Muscle of back (tissue), 11 donors: ENCODE data around the gene HOXB3. TPM values are rescaled to one million over a fixed set of nuclear protein-coding genes. Genes with fewer than 3 reads are reported as not detected.

Experiments used
- DNase-seq, 3 donors: peaks; one replicate each; pipeline versions ENCODE4 v3.0.0 to v3.0.0-alpha.2; 2013
- polyA plus RNA-seq, 10 donors: library from polyadenylated mRNA; unstranded; fragments of 120-200 nt; gene quantifications; one replicate each; pipeline ENCODE4 v1.2.1, GENCODE V29; 2013; ENCODE audit not compliant: insufficient read length in 10 of 10

Gene HOXB3
- polyA plus RNA-seq, 10 donors: 10.4 to 39.0 (median 24.4) TPM

DNA sequence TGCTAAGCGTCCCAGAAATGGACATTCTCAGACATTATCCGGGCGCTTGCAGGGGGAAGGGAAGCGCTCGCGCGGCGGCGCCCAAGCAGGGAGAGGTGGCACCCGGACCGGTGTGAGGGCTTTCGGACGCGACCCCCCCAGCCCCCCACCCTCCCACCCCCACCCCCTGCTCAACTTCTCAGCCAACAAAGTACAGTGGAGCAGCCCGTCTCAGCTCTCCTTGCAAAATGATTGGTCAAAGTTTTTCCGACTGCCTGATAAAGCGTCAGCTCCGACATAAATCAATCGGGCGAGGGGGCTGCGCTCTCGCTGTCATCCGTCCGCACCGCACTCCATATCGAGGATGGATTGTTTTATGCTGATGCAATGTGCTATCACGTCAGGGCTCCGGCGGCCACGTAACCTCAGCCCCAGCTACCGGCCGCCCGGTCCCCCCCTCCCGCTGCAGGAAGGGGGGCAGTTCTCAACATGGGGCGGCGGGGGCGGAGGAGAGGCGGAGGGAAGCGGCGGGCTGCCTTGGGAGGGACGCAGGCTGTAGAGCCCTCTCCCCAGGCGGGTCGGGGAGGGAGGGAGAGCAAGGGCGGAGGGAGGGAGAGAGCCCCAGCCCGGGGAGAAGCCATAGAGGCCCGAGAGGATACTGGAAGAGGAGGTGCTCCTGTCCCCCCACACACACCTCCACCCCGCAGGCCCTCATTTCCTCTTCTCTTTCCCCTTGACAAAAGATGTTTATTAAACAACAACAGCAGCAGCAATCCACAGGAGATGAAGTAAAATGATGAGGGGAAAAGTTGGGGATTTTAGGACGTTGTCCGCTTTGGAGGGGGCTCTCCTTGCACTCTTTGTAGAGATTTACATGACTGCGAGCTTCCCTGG is 36.4 kb upstream of the HOXB3 start, which contains the start of gene HOXB9:
Gene HOXB9, minus strand, starts transcription at position 114 of the 873 bp plus-strand sequence. Its CDS starts 89 bp downstream, at position 25.
- DNase-seq: no peak

DNA sequence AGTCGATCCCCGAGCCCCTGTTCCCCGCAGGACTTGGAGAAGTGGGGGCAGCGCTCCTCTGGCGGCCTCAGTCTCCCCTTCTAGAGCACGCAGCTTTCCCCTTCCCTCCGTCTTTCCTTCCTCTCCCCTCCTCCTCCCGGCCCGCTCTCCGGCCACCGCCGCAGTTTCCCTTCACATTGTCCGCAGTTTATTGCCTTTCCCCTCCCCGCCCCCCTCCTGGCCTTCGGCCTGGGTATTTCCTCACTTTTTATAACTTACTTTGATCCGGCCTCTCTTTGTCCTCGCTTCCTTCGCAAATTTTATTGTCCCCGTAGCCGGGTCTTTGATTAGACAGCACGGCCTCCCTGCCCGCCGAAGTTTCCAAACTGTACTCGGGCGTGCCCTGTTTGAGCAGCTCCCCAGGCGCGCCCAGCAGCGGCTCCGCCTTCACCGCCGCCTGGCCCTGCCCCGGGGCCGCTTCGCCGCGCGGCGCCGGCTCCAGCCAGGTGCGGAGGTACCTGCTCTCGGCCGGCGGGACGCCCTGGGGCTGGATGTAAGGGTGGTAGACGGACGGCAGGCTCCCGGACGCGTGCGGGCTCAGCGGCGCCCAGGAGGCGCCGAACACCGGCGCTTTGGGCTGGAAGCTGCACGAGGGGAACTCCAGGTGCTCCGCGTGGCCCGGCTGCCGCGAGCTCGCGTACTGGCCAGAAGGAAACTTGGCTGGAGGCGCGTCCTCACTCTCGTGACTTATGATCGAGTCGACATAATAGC is 35.6 kb upstream of the HOXB3 start:
- DNase-seq: peak in 1 of 3 donors; percentile 62

DNA sequence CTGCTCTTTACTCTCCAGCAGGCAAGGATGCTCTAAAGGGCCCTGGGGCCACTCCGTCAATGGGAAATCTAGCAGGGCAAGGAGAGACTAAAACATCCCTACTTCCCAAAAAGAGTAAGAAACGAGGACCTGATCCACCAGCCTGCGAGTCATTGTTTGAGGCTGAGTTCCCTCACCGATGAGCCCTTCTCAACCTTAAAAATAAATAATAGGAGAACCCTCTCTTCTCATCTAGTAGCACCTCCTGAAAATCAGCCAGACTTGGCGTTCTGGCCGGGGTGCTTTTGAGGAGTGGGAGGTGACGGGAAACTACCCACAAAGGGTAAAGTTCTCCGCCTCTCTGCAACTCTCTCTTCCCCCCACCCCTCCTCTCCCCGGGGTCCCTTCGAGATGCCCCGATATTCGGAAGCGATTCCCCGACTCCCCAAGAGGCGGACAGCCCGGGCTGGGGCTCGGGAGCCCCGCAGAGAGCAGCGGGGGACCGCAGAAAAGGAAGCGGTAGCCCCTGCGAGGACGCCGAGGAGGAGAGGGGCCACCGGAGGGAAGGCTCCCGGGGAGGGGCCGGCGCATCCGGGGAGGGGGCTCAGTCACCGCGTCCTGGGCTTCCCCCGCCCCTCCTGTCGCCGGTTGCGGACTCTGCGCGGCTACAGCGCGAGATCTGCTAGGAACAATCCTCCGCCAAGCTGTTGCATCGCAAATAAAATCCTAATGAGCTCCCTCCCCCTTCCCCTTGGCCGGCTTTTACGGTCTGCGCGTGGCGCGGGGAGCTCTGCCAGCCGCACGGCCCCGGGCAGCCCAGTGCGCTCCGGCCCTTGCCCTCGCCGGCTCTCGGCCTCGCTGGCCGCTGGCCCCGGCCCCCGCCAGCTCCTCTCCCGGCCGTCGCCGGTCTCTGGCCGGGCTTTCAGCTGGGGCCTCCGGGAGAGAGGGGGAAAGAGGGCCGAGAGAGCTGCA is 34.8 kb upstream of the HOXB3 start:
- DNase-seq: peak in 1 of 3 donors; percentile 59

DNA sequence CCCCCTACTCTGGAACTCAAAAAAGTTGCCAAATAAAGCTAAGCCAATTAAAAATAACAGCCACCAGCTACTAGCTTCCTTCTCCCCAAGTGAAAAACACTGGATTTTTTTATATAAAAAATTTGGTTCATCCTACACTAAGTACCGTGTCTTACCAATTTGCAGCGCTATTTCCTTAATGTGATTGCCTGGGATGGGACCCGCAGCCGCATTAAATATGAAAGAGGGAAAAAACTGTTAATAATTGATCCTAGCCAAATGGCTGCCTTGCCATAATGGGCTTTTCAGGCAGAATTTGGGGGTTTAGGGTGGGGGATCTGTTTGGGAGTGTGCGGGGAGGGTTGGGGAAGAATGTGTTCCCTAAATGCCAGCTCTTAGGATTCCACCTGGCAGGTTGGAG is 34.1 kb upstream of the HOXB3 start:
- no peak for DNase-seq

DNA sequence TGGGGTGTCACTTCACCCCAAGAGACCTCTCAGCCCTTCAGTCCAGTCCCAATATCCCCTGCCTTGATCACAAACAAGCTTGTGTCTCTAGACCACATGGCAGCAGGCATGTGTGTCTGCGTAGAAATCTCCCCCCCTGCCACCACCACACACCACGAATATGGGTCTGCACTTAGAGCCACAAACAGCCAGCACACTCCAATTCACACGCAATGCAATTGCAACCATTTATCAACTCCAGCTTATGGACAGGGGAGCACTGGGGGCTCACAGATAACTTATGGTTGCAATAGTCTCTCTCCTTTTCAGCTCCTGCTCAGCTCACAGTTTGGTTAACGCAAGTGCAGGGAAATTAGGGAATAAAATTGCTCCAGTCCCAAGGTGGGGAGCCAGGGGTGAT is 33.5 kb upstream of the HOXB3 start:
- no peak for DNase-seq

DNA sequence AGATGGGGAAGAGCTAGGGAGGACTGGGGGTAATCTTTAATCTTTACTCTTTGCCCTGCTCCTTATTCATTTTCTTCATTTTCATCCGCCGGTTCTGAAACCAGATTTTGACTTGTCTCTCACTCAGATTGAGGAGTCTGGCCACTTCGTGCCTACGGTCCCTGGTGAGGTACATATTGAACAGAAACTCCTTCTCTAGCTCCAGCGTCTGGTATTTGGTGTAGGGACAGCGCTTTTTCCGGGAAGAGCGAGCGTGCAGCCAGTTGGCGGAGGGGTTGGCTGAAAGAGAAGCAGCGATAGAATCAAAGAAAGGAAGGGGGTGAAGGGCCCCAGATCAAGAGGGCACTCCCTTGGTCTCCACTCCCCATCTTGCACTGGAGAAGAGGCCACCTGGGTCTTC is 32.8 kb upstream of the HOXB3 start:
- no peak for DNase-seq

DNA sequence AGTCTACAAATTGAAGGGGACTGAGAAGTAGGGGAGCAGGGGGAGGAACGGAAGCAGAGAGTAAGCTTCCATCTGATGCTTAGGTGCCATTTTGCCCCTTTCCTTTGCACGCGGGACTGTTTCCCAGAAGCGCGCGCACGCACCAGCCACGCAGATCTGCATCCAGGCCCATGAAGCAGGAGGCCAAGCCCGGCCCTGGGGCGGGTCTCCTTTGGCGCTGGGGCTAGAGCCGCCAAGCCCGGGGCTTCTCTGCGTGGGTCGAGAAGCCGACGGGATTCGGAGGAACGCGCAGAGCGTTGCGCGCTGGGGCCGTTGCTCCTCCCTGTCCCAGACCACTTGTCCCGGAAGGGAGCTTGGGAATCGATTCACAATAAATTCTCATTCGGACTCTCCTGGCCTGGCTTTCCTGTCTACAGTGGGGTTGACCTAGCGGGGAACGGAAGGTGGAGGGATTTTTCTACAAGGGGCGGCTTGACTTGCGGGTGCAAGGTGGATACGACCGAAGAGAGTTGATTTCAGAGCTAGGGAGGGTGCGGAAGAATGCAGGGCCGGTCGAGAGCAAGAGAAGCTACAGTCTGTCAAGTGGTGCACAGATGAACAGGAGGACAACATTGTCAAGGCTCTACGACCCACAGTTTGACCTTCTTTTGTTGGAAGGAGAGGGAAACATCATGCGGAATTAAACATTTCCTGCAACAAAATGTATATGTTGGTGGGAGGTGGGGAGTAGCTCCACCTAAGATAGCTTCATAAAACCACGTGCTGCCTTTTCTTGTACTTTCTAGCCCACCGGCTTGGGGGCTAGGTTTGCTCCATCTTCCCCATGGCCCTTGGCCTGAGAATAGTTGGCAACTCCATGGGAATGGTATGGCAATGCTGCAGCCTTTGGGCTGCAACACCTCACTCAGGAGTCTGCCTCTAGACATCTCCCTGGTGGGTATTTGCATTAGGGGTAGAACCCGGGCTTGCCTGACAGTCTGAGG is 31.7 kb upstream of the HOXB3 start:
- no peak for DNase-seq

DNA sequence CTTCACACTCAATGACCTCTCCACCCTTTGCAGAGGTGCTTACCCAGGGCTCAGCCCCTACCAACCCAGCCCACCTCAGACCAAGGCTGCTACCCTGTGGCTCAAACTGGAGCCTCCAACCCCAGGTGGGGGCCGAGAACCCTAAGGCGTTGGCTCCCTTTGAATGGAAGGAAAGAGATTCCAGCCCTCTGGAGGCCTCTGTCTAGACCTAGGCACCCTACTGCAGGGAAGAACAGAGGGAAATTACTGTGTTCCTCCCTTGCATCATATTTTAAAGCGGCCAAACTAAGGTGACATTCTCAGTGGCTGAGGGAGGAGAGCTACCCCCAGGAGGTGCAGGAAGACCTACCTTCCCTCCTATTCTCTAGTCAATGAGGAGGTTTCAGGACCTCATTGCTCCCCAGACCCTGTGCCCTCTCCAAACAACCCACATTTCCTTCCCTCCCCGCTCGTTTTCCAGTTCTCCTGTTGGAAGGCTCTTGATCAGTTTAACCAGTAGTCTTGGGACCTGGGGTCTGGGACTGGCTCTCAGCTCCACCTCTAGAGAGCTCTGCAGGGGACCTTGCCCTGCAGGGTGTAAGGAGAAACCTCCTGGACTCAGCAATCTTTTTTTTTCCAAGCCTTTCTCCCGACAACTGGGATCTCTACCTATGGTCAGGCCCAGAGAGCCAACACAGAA is 30.6 kb upstream of the HOXB3 start:
- DNase-seq: no peak

DNA sequence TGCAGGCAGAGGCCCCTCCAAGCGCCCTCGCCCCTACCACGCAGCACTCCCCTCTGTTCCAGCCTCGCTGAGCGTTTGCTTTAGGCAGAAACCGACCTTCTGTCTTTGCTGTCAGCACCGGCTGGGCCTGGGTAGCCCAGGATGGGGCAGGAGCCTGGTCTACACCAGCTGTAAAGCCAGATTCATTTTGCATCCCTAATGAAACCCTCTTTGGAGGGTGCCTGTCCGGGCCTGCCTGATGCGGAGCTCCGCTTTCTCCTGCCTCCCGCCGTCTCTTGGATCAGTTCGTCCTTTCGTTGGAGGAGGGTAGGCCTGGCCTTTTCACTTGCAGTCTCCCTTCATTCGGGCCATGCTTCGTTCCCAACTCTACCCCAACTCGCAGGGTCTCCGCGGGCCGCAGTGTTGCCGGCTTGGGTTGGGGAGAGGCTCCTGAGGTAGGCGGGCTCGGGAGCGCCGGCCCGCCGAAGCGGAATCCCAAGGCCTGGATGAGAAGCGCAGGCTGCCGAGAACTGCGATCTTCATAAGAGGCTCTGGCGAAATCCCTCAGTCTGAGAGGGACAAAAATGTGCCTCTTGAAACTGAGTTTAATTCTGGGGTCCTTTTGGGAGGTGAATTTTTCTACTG is 29.9 kb upstream of the HOXB3 start:
- no peak for DNase-seq

DNA sequence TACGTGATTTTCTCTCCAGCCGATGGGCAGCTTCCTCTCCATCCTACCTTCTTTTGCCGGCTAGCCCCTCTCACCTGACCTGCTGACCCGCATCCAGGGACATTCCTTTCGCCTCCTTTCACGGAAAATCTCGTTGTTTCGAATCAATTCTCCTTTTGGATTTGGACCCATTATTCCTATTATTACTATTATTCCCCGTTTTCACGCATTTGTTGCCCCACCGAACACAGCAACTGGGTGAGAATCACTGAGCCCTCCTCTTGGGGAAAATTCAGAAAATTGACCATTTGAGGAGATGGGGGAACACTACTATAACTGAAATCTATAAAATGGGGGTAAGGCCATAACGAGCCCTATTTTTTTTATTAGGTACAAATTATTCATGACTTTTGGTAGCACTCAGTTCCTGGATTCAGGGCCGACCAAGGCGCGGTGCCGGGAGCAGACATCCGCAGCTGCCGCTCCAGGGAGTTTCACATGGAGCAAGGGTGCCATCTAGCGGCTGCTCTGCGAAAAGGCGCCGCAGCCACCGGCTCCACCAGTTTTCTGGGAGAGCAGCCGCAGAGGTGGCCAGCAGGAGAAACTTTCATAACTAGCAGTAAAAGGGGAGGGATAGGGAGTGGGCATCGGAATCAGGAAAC is 28.3 kb upstream of the HOXB3 start:
- DNase-seq: peak; percentile 80 to 93 (median 93)

DNA sequence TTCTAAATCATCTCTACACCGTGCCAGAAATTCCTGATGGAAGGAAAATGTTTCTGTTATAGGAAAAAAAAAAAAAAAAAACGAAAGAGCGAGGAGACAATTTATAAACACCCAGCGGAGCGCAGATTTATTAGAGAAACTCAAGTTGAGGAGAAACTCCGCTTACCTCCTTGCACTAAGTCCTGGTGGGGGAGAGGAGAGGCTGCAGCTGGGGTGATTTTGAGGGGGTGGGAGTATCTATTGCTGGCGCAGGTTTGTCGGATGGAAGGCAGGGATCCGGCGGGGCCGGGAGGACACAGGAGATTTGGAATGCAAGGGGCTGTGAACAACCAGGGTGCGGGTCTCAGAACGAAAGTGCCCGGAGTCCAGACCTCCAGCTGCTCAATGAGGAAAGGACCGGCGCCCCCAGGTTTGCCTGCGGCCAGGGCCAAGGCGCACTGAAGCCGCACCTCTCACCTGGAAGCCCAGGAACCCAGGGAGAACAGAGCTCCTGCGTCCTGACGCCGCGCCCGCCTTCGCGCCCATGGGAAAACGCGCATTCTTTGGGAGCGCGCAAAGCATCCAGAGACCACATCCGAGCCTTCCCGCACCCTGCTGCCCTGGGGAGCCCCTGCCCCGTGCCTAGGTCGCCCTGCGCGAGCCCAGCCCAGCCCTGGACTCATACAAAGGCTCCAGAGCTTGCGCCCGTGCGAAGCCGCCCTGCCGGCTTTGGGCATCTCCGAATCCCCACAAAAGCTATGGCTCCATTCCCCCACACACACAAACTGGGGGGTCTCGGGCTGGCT is 27.6 kb upstream of the HOXB3 start:
- no peak for DNase-seq

DNA sequence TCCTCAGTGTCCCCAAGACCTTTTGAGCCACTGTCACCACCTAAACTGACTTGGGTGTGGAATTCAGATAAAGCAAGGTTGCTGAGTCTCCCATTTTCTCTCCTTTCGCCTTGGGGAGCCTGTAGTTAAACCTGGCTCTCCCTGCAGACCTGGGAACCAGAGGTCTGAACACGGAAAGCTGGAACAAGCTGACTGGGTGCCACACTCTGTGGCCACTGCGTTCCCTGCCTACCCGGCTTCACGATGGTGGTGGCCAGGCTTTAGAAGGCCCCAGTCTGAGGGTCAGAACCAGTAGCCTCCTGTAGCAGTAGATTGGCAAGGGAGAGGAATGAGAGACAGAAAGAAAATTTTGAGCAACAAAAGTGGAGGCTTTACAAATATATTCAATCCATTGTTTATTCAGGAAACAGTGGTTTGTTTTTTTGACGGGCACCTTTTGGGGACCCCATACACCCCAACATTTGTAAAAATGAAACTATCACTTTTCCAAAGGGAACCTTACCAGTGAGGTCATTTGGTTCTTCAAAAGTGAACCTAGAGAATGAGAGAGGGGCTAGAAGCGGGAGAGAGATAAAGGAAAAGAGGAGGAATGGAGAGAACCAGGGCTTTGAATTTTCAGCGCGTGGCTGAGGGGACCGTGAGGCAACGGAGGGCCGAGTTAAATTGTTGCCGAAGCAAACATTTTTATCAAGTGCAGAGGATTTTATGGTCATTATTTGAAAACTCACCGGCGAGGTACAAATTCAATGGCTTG is 26.9 kb upstream of the HOXB3 start:
- no peak for DNase-seq

DNA sequence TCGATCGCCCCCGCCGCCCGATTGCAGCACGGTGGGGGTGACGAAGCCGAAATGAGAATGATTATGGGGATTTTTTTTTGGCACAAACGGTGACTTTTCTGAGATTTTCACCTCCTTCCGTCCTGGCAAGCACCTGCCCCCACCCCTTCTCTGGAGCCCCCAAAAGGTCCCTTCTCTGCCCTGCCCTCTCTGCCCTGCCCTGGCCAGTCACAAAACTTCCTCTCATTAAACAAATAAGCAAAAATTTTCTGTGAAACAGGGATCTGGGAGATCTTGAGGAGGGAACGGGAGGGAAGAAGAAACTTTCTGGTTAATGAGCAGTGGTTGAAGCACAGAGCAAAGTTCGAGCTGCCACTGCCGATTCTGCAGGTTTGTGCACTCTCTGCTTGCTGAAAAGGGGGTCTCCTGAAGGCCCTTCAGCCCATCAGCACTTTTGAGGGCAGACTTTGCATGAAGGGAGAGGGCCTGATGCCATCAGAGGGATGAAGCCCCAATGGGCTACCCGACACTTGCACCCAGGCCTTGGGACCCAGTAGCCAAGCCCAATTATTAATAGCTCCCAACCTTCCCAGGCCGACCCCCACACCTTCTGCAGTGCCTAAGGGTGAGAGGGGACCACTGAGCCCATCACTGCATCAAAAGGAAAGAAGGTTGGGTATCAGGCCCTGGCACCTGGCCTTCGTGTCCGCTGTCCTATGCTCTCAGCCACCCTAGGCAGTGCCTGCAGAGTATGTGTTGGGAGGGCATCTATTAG is 26.1 kb upstream of the HOXB3 start:
- no peak for DNase-seq

DNA sequence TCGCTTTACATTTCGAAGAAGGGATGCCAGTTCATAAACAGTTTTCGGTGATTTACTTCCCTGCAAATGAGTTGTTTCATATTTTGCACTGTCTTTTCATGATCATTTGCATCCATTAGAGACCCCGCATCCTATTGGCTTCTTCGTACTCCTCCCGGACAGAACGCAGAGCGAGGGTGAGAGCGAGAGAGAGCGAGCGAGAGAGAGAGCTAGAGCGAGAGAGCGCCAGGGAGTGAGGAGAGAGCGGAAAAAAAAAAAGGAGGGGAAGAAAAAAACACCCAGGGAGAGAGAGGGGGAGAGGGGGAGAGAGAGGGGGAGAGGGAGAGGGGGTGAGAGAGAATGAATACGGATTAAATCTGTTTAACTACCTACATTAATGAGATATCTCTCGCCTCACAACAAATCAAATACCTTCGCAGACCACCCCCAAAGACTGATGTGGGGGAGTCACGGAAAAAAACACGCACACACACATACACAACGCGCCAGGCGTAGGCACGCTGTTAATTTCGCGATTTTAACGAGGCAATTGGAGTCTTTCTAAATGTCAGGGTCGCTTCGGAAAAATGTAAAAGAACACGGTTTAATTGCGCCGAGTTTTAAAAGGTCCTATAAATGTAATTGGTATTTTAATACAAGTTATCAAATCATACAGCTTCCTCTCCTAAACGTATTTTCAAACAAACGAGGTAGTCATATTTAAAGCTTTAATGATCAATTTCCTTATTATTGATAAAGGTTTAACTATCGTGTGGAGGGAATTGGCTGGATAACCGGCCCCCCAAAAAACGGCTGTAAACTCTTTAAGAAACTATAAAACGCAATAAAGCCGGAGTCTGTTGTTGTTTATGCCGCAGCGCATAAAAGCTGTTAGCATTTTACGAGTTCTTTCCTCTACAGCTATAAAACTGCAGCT is 25.3 kb upstream of the HOXB3 start, which contains the start of gene HOXB8:
Gene HOXB8, minus strand, starts transcription at position 246 of the 916 bp plus-strand sequence. CDS start 588 bp downstream, outside the sequence.
- no peak for DNase-seq
